Caco-2 (cell line): ENCODE measurements around the gene ZNF709. TPM values are rescaled to one million over a fixed set of nuclear protein-coding genes. Genes with fewer than 3 reads are reported as not detected.
"Not testable (repeated sequence)": the region's sequence is repeated elsewhere in the genome, so short reads cannot be mapped to it uniquely, and the experiment has no call there.

Source experiments
- BruUV-seq: library from RNA; stranded (reverse); fragments of 400-500 nt; replicated peaks from 2 replicates; lab custom pipeline; 2021; lab: Mats Ljungman, UMichigan
- CTCF ChIA-PET: fragments of 300-600 bp; sonication (Branson Sonifier 250); formaldehyde crosslinking; loops from one replicate; lab custom pipeline; 2022; ENCODE audit warnings: antibody characterized with exemption; lab: Charles Lee
- POLR2A ChIA-PET: fragments of 300-600 bp; sonication (Branson Sonifier 250); formaldehyde crosslinking; loops from one replicate; lab custom pipeline; 2022; ENCODE audit warnings: antibody characterized with exemption; lab: Charles Lee
- DNase-seq, 2 experiments: peaks; one replicate each; pipeline versions ENCODE4 v3.0.0 to v3.0.0-alpha.2; 2020 to 2022
- H3K27me3 ChIP-seq: replicated peaks from 2 replicates; pipeline ENCODE4 v1.6.0; 2011; ENCODE audit warnings: low read length; ENCODE audit not compliant: control insufficient read depth, insufficient read depth
- H3K36me3 ChIP-seq: 2 replicates; pipeline ENCODE4 v1.5.1; 2011; ENCODE audit warnings: low read length; ENCODE audit not compliant: control insufficient read depth, insufficient read depth
- H3K4me1 ChIP-seq: fragments of 250-450 bp; sonication (Bioruptor Pico); 2 replicates; pipeline ENCODE4 v1.5.1; 2020; ENCODE audit warnings: mild to moderate bottlenecking
- H3K4me3 ChIP-seq: 2 replicates; pipeline ENCODE4 v1.5.1; 2011; ENCODE audit warnings: low read depth, mild to moderate bottlenecking, control low read depth, low read length
- H3K9me3 ChIP-seq: fragments of 250-450 bp; sonication (Bioruptor Pico); 2 replicates; pipeline ENCODE4 v1.5.1; 2020; ENCODE audit warnings: mild to moderate bottlenecking, moderate library complexity
- H3K27ac Mint-ChIP-seq: one replicate; pipeline ENCODE4 v1.8.0; 2022; ENCODE audit warnings: mixed read lengths; ENCODE audit not compliant: unreplicated experiment
- H3K27me3 Mint-ChIP-seq: one replicate; pipeline ENCODE4 v1.8.0; 2022; ENCODE audit warnings: mixed read lengths; ENCODE audit not compliant: insufficient read depth, unreplicated experiment
- H3K36me3 Mint-ChIP-seq: one replicate; pipeline ENCODE4 v1.8.0; 2022; ENCODE audit warnings: mild to moderate bottlenecking, mixed read lengths; ENCODE audit not compliant: insufficient read depth, unreplicated experiment
- H3K4me1 Mint-ChIP-seq: one replicate; pipeline ENCODE4 v1.8.0; 2022; ENCODE audit warnings: low read depth, mixed read lengths; ENCODE audit not compliant: unreplicated experiment
- H3K4me3 Mint-ChIP-seq: one replicate; pipeline ENCODE4 v1.8.0; 2022; ENCODE audit warnings: mild to moderate bottlenecking, moderate library complexity, mixed read lengths; ENCODE audit not compliant: unreplicated experiment
- H3K9me3 Mint-ChIP-seq: one replicate; pipeline ENCODE4 v1.8.0; 2022; ENCODE audit warnings: mixed read lengths; ENCODE audit not compliant: unreplicated experiment
- intact Hi-C: fragments of 100-400 bp; cut with micrococcal nuclease; formaldehyde crosslinking; loops from one replicate; pipeline ENCODE4 v1.10.0; 2022; ENCODE audit not compliant: unreplicated experiment
- total RNA-seq: library from RNA; stranded (reverse); gene quantifications from 2 replicates; pipeline ENCODE4 v1.2.3, GENCODE V29; 2022
- TF ChIP-seq, protein P1 (sequence below), 2 experiments: fragments of 200-600 bp in 1 of 2; IDR thresholded peaks; 1 replicate in 1 of 2; 2 replicates in 1 of 2; pipeline versions ENCODE4 v1.5.1 to v1.8.0; 2011 to 2022; ENCODE audit warnings: antibody characterized with exemption in 1 of 2, control low read depth in 1 of 2, inconsistent platforms in 1 of 2, low read depth in 1 of 2, low read length in 1 of 2, mild to moderate bottlenecking in 1 of 2, moderate library complexity in 1 of 2; ENCODE audit not compliant: insufficient read depth in 1 of 2, severe bottlenecking in 1 of 2, unreplicated experiment in 1 of 2

The ZNF709 gene
- total RNA-seq, 1 experiment from 2014 or later = 1.7 TPM

DNA sequence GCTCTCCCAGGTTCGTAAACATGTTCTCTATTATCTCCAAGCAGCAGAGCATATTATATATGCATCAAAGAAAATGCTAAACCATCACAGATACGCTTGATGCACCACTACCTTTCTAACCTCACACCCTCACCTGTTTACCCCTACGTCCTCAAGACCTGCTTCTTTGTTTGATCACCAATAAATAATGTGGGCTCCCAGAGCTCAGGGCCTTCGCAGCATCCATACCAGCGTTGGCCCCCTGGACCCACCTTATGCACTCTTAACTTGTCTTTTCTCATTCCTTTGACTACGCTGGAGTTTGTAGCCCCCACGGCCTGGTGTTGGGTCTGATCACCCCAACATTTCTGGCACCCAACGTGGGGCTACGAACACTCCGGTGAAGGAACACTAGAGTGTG, 33.8 kb downstream of the ZNF709 start:
- ChIA-PET CTCF (no interaction called here), POLR2A (no interaction called here)
- Mint-ChIP-seq H3K27ac (no peak overlapping the region), H3K4me1 (peaks cover 5% of the 10 kb centered on the region), H3K36me3 (no peaks in the 10 kb centered on the region), H3K9me3 (peaks cover 38% of the 10 kb centered on the region), H3K27me3 (no peaks in the 10 kb centered on the region), H3K4me3 (no peak overlapping the region)
- Histone ChIP-seq H3K36me3 (no peaks in the 10 kb centered on the region), H3K4me1 (no peaks in the 10 kb centered on the region), H3K4me3 (no peak overlapping the region), H3K27me3 (no peaks in the 10 kb centered on the region), H3K9me3 (no peaks in the 10 kb centered on the region)
- intact Hi-C loops = no loop called here
- TF ChIP-seq, protein P1, sequence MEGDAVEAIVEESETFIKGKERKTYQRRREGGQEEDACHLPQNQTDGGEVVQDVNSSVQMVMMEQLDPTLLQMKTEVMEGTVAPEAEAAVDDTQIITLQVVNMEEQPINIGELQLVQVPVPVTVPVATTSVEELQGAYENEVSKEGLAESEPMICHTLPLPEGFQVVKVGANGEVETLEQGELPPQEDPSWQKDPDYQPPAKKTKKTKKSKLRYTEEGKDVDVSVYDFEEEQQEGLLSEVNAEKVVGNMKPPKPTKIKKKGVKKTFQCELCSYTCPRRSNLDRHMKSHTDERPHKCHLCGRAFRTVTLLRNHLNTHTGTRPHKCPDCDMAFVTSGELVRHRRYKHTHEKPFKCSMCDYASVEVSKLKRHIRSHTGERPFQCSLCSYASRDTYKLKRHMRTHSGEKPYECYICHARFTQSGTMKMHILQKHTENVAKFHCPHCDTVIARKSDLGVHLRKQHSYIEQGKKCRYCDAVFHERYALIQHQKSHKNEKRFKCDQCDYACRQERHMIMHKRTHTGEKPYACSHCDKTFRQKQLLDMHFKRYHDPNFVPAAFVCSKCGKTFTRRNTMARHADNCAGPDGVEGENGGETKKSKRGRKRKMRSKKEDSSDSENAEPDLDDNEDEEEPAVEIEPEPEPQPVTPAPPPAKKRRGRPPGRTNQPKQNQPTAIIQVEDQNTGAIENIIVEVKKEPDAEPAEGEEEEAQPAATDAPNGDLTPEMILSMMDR (IDR thresholded peaks at IDR 0.05; ENCODE audit: insufficient read depth in 1 of 2, low read depth in 1 of 2, low read length in 1 of 2, severe bottlenecking in 1 of 2, unreplicated experiment in 1 of 2) = no peak
- no TSS peak for BruUV-seq
- DNase-seq = no peak

DNA sequence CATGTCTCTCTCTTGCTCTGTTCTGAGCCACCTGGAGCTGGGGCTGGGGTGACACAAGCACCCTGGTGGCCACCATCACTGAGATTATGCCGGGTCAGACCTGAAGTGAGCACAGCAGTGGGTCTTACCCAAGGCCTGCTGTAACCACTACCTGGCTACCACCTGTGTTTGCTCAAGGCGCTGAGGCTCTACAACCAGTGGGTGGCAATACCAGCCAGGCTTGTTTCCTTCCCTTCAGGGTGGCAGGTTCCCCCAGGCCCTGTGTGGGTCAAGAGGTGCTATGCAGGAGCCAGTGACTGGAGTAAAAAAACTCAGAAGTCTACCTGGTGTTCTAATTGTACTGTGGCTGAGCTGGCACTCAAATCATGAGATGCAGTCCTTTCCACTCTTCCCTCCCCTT, 35.8 kb downstream of the ZNF709 start:
- no peaks in the 10 kb centered on the region for H3K36me3 ChIP-seq
- TF ChIP-seq, protein P1 (IDR thresholded peaks at IDR 0.05; ENCODE audit: insufficient read depth in 1 of 2, low read depth in 1 of 2, low read length in 1 of 2, severe bottlenecking in 1 of 2, unreplicated experiment in 1 of 2) = no peak
- no peaks in the 10 kb centered on the region for H3K4me1 ChIP-seq
- no peak overlapping the region for H3K4me3 ChIP-seq
- no TSS peak for BruUV-seq
- DNase-seq = no peak
- POLR2A ChIA-PET = no interaction called here
- H3K27me3 ChIP-seq = no peaks in the 10 kb centered on the region
- Mint-ChIP-seq H3K36me3 (no peaks in the 10 kb centered on the region), H3K27ac (no peak overlapping the region), H3K4me1 (peaks cover 5% of the 10 kb centered on the region), H3K9me3 (peaks cover 43% of the 10 kb centered on the region), H3K27me3 (no peaks in the 10 kb centered on the region), H3K4me3 (no peak overlapping the region)
- intact Hi-C loops = no loop called here
- CTCF ChIA-PET = no interaction called here
- peaks cover 8% of the 10 kb centered on the region for H3K9me3 ChIP-seq

DNA sequence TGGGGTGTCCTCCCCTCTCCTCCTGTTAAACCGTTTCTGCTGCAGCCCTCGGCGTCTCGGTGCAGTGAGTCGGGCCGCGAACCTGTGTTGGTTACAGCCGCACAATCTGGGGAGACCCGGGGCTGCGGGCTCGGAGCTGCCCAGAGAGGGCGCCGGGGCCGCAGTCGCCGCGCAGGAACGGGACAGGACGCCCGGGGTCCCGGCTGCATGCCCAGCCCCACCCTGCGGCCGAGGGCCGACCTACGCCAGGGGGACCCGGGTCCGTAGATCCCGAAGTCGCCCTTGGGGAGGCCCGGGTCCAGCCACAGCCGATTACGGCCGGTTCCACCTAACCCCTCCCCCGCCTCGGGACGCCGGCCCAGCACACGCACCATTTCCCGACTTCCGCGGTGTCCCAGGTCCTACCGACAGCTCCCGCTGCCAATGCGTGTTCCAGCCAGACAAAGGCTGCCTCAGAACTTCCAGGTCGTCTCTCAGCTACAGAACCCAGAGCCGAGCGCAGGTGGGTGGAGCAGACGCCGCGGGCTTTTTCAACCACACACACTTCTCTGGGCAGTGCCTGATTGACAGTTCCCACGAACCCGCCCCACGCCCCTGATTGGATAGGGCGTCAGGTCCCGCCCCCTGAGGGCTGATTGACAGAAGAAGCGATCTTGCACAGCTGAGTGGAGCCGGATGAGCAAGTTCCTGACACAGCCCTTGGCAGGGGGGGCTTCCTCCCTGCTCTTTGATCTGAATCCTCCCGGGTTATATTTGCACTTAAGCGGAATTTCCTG, 43.9 kb downstream of the ZNF709 start, which contains the start of gene ZNF443:
Gene ZNF443 (minus strand): TSS at position 481 of the 776 bp plus-strand sequence. CDS start 107 bp downstream, at position 374.
- no peaks in the 10 kb centered on the region for H3K27me3 Mint-ChIP-seq
- H3K9me3 Mint-ChIP-seq = peaks cover 36% of the 10 kb centered on the region
- peak within 1 kb of the TSS; percentile 99 for H3K4me3 Mint-ChIP-seq
- H3K36me3 Mint-ChIP-seq = peaks cover 21% of the 10 kb centered on the region
- Histone ChIP-seq H3K9me3 (peaks cover 8% of the 10 kb centered on the region), H3K4me3 (peak within 1 kb of the TSS; percentile 80), H3K4me1 (no peaks in the 10 kb centered on the region), H3K36me3 (no peaks in the 10 kb centered on the region), H3K27me3 (no peaks in the 10 kb centered on the region)
- TF ChIP-seq, protein P1 (IDR thresholded peaks at IDR 0.05; ENCODE audit: insufficient read depth in 1 of 2, low read depth in 1 of 2, low read length in 1 of 2, severe bottlenecking in 1 of 2, unreplicated experiment in 1 of 2) = no peak
- H3K4me1 Mint-ChIP-seq = no peaks in the 10 kb centered on the region
- intact Hi-C loops = loop anchor here (1.0 to 5.0 kb wide), 4 partner anchors 40 to 112 kb away; partner anchors contain the start of genes ZNF442, ZNF564 and ZNF799
- peak within 1 kb of the TSS; percentile 97 for H3K27ac Mint-ChIP-seq
- ChIA-PET POLR2A (interaction anchor here (0.8 to 1.2 kb wide), 2 partner anchors 54 to 225 kb away, joined by 3 read pairs; no protein-coding TSS in a partner anchor), CTCF (interaction anchor here (0.8 to 1.3 kb wide), 2 partner anchors 11 to 643 kb away, joined by 3 read pairs; no protein-coding TSS in a partner anchor)
- BruUV-seq = TSS peak; percentile 37
- peak; percentile 99 for DNase-seq

DNA sequence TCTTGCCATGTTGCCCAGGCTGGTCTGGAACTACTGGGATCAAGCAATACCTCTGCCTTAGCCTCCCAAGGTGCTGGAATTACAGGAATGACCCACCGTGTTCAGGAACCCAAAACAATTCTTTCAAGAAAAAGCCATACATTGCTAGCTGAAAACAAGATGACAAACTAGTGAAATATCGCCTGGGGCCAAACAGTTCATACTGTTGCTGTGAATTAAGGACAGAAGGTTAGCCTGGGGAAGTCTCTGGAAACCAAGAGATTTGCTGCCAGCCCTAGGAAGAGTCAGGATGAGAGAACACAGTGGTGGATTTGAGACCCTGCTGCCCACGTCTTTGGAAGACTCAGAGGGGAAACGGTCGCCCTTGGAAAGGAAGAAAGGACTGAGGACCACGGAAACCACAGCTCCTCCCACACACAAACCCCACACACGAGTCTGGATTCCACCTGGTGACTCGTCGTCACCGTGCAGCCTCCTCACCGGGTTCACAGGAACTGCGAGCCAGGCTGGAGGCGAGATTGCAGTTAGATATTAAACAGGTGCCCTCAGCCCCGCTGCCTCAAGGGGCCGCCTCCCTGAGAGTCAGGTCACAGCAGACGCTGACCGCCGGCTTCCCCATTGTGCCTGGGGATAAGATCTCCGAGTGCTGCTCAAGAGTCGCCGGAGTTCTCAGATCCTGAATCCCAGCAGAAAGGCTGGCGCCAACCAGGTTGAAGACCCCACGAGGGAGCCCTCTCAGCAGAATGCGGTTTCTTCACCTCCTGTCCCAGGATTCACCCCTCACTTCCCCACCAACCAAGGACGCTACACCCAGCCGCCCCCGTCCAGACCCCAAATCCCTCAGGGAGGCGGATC, 44.7 kb downstream of the ZNF709 start:
- not testable (repeated sequence) for H3K36me3 ChIP-seq, H3K9me3 ChIP-seq, H3K27me3 Mint-ChIP-seq, H3K4me1 ChIP-seq, H3K27me3 ChIP-seq, H3K4me1 Mint-ChIP-seq
- Mint-ChIP-seq H3K4me3 (peak overlapping the region; percentile 99), H3K27ac (peak overlapping the region; percentile 97), H3K36me3 (peaks cover 27% of the 10 kb centered on the region), H3K9me3 (peaks cover 39% of the 10 kb centered on the region)
- DNase-seq = peak; percentile 49 to 62
- H3K4me3 ChIP-seq = peak overlapping the region; percentile 80
- ChIA-PET POLR2A (interaction anchor here (1.2 kb wide), 1 partner anchor 55 kb away, joined by 3 read pairs; no protein-coding TSS in a partner anchor), CTCF (interaction anchor here (1.3 kb wide), 1 partner anchor 642 kb away, joined by 3 read pairs; no protein-coding TSS in a partner anchor)
- intact Hi-C loops = loop anchor here (2.0 to 5.0 kb wide), 2 partner anchors 39 to 112 kb away; partner anchors contain the start of genes ZNF564 and ZNF799
- TSS peak; percentile 26 for BruUV-seq
